IMR-90 (cell line): Measurements from ENCODE around the gene HMX1.

Experiments used
- CEBPB ChIP-seq: IDR thresholded peaks from 2 replicates; pipeline ENCODE4 v1.6.1; 2012; ENCODE audit warnings: low read depth, low read length, improper control_type of control experiment
- SMC3 ChIP-seq: fragments of 150-350 bp; IDR thresholded peaks from 2 replicates; pipeline ENCODE4 v1.6.1; 2016; ENCODE audit warnings: low read depth, mild to moderate bottlenecking, antibody characterized with exemption, low read length, moderate library complexity

- TF ChIP-seq CEBPB (no peak), SMC3 (no peak)
Measured at GRCh38 chr4:8866828-8867623, 4.6 kb downstream of the HMX1 start.
